Heart left ventricle (tissue), 13 donors: Measurements from ENCODE around the gene SPATA21.

Source experiments
- POLR2A ChIP-seq, 2 donors: fragments of 450-650 bp; IDR thresholded peaks; one replicate each; pipeline ENCODE4 v1.6.1; 2017; ENCODE audit warnings: antibody characterized with exemption in 2 of 2, mild to moderate bottlenecking in 2 of 2, moderate library complexity in 2 of 2
- TF ChIP-seq, protein P1 (sequence below), 12 donors: fragments of 200-600 bp; sonication (generic) in 4 of 12; IDR thresholded peaks; one replicate each; pipeline versions ENCODE4 v1.5.0 to v1.8.0; 2018 to 2022; ENCODE audit warnings: antibody characterized with exemption in 12 of 12, mild to moderate bottlenecking in 5 of 12
- donor health status: ischemic (EF 13 %, LVEDD 7.1; RV severe dilation, severe dysfunction).
- donor health status: DM: no; HTN: yes; CAD: no.
- donor health status: DM: no; HTN: no; CAD: no.
- donor health status: ischemic (EF 25% LVEDD 6.9; RV normal size, moderate dysfunction).
- donor health status: ischemic (EF 25% LVEDD 5.7; RV mildly dilated, moderate dysfunction).
- donor health status: ischemic (EF 35%, LVEDD 5.7; RV mildly dilated, moderate dysfunction).
- donor health status: nonischemic (EF 11% LVEDD 7.7; RV severe dilation, severe dysfunction).
- donor health status: DM: yes; HTN: yes; CAD: no.
- donor health status: PGD.
- donor health status: ischemic (EF 29% LVEDD 5.4; RV normal size, mild dysfunction).
- donor health status: nonischemic (EF 23%, LVEDD 6.1; RV moderate dilation, normal function).

DNA sequence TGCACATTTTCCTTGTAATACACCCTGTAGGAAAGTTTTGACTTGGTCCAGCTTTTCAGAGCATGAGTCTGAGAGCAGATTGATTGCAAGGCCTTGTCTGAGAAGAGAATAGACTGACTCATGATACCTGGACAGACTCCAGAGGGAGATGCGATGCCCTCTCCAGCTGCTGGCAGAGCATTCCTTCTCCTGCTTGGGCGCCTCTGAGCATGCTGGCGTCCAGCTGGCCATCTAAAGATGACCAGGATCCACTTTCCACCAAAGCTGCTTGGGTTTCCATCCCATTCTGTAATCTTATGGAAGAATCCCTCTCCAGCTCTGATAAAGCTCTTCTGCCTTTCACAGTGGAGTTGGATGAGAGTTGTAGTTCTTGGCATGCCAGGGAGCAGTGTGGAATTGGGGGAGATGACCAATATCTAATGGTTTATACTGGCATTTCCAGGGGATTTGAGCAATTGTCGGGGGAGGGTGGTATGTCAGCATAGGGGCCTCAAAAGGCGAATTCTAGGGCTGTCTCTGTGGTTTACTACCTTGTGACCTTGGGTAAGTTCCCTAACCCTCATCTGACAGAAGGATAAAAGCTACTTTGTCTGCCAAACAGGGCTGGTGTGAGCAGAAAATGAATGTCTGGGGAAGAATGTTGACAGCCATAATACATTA is 50.6 kb downstream of the SPATA21 start:
- TF ChIP-seq, protein P1, sequence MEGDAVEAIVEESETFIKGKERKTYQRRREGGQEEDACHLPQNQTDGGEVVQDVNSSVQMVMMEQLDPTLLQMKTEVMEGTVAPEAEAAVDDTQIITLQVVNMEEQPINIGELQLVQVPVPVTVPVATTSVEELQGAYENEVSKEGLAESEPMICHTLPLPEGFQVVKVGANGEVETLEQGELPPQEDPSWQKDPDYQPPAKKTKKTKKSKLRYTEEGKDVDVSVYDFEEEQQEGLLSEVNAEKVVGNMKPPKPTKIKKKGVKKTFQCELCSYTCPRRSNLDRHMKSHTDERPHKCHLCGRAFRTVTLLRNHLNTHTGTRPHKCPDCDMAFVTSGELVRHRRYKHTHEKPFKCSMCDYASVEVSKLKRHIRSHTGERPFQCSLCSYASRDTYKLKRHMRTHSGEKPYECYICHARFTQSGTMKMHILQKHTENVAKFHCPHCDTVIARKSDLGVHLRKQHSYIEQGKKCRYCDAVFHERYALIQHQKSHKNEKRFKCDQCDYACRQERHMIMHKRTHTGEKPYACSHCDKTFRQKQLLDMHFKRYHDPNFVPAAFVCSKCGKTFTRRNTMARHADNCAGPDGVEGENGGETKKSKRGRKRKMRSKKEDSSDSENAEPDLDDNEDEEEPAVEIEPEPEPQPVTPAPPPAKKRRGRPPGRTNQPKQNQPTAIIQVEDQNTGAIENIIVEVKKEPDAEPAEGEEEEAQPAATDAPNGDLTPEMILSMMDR (IDR thresholded peaks at IDR 0.05), result no peak
- TF ChIP-seq POLR2A (IDR thresholded peaks at IDR 0.05), result no peak
